ENCODE measurements around the gene METTL21C.

The METTL21C gene

GRCh38 chr13:102680842-102681740 is 13.8 kb downstream of the METTL21C start:
- no peak for TF ChIP-seq CTCF (IDR thresholded peaks at IDR 0.05)
- TF ChIP-seq ZFX (IDR thresholded peaks at IDR 0.05; ENCODE audit: borderline replicate concordance): no peak
- H3K27ac ChIP-seq: no peak overlapping the region

DNA sequence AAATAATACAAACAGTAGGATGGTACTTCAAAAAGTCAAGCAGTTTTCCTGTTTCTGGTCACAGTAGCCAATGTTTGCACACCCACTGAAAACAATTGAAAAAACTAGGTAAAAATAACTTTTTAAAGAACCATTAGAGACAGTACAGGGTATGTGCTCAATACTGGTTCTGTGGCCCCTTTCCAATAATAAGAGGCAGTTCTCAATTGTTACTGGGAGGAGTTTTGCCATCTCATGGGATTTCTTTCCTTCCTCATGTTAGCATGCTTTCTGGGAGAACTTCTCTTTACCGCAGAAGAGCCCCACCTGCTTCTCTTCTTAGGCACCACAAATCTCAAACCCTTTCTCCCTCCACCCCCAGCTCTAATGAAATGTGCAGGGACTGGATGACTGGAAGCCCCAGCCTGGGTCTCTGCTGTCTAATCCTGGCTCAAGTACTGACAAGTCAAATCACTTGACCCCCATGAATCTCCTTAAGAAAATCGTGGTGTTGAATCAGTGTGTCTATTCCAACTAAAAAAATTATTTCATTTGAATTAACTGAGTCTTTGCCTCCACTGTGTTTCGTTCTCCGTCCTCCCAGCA is 14.6 kb downstream of the METTL21C start:
- H3K27ac ChIP-seq: no peak overlapping the region
- no peak for TF ChIP-seq ZFX (IDR thresholded peaks at IDR 0.05; ENCODE audit: borderline replicate concordance)
- no peak for TF ChIP-seq CTCF (IDR thresholded peaks at IDR 0.05)

GRCh38 chr13:102679449-102680132 is 15.3 kb downstream of the METTL21C start:
- no peak overlapping the region for H3K27ac ChIP-seq
- TF ChIP-seq ZFX (IDR thresholded peaks at IDR 0.05; ENCODE audit: borderline replicate concordance): no peak
- TF ChIP-seq CTCF (IDR thresholded peaks at IDR 0.05): no peak

DNA sequence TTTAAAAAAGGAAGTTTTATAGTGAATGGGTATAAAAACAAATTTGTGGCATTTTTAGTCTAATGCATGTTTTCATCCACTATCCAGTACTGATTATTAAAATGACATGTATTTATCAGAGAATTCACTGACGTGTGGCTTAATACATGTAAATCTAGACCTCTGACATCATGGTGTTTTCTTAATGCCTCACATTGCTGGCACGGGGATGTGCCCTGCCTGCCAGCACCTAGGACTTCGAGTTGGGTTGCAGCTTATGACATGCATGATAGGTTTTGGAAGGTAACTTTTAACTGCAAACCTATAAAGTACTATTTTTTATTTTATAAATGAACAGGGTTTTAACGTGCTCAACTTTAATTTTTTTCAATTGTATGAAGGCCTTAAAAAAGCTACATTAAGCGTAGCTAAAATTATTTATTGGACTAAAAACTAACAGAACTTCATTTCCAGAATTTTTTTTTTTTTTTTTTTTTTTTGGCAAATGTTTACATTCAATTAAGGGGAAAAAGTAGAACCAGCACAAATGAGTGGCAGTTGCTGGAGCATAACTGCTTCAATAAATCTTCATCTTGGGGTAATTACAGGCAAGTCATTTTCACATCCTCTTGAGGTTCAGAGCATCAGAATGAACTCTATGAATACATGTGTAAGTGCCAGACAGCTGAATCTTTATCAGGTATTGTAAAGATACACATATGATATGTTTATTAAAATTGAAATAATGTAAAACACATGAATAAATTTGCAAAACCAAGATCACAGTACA is 16.3 kb downstream of the METTL21C start:
- H3K27ac ChIP-seq: no peak overlapping the region
- TF ChIP-seq CTCF (IDR thresholded peaks at IDR 0.05) (no peak), ZFX (IDR thresholded peaks at IDR 0.05; ENCODE audit: borderline replicate concordance) (no peak)

DNA sequence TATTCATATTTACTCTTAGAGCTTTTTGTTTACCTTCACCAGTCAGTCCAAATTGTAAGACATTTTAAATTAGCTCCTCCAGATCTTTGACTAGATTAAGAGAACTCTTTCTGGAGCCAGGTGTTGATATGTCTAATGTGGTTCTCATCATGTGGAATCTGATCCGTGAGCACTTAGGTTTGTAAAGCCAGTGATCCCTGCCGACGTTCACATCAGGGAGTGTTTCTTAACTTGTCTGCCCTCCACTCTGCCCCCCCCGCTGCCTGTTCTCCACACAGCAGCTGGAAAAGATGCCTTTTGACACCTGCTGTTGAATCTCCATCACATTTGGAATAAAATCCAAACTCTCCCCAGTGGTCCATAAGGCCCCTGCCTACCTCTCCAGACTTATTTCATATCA is 17.7 kb downstream of the METTL21C start:
- H3K27ac ChIP-seq: no peak overlapping the region
- no peak for TF ChIP-seq CTCF (IDR thresholded peaks at IDR 0.05)
- TF ChIP-seq ZFX (IDR thresholded peaks at IDR 0.05; ENCODE audit: borderline replicate concordance): no peak

DNA sequence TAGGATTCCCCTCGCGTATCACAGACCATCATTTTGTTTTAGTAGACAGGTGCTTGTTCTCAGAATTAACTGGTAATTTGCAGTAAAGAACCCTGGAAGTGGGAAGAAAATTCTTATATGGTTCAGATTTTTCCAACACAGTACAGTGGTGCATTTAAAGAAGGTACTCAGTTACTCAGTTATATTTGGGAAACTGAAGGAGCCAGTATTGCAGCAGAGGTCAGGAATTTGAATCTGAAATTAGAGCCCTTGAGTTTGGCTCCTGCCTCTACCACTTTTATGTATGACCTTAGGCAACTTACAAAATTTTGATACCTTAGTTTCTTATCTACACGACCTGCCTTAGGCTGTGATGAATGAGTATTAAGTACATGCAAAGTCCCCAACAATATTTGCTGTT is 19.7 kb downstream of the METTL21C start:
- H3K27ac ChIP-seq: no peak overlapping the region
- no peak for TF ChIP-seq CTCF (IDR thresholded peaks at IDR 0.05)
- no peak for TF ChIP-seq ZFX (IDR thresholded peaks at IDR 0.05; ENCODE audit: borderline replicate concordance)
